ENCODE measurements around the gene PEX16.

Gene PEX16

GRCh38 chr11:45899086-45899447, 18.6 kb downstream of the PEX16 start:
- DNase-seq (ENCODE audit: low read depth in 2 of 2), result no peak

GRCh38 chr11:45897556-45897955, 20.1 kb downstream of the PEX16 start:
- DNase-seq (ENCODE audit: low read depth in 2 of 2), result no peak

GRCh38 chr11:45896422-45896984, 21.2 kb downstream of the PEX16 start:
- no peak for DNase-seq (ENCODE audit: low read depth in 2 of 2)

GRCh38 chr11:45895553-45896259, 22.0 kb downstream of the PEX16 start:
- no peak for DNase-seq (ENCODE audit: low read depth in 2 of 2)

GRCh38 chr11:45894555-45895247, 23.0 kb downstream of the PEX16 start:
- DNase-seq (ENCODE audit: low read depth in 2 of 2), result no peak

- DNase-seq (ENCODE audit: low read depth in 2 of 2), result no peak
Measured at GRCh38 chr11:45892856-45893255, 24.8 kb downstream of the PEX16 start.

GRCh38 chr11:45890886-45891550, 26.7 kb downstream of the PEX16 start:
- no peak for DNase-seq (ENCODE audit: low read depth in 2 of 2)

- no peak for DNase-seq (ENCODE audit: low read depth in 2 of 2)
Measured at GRCh38 chr11:45889966-45890365, 27.7 kb downstream of the PEX16 start.

GRCh38 chr11:45889555-45889954, 28.1 kb downstream of the PEX16 start:
- DNase-seq (ENCODE audit: low read depth in 2 of 2), result no peak

GRCh38 chr11:45887587-45887986, 30.1 kb downstream of the PEX16 start:
- no peak for DNase-seq (ENCODE audit: low read depth in 2 of 2)

- no peak for DNase-seq (ENCODE audit: low read depth in 2 of 2)
Measured at GRCh38 chr11:45886816-45887520, 30.7 kb downstream of the PEX16 start.

- DNase-seq (ENCODE audit: low read depth in 2 of 2), result no peak
Measured at GRCh38 chr11:45885921-45886721, 31.6 kb downstream of the PEX16 start.

- no peak for DNase-seq (ENCODE audit: low read depth in 2 of 2)
Measured at GRCh38 chr11:45885274-45885920, 32.3 kb downstream of the PEX16 start, which contains the start of gene MAPK8IP1. Gene MAPK8IP1 (plus strand): TSS chr11:45885651. CDS start chr11:45885821, 170 bp downstream.

GRCh38 chr11:45884596-45885185, 33.0 kb downstream of the PEX16 start:
- no peak for DNase-seq (ENCODE audit: low read depth in 2 of 2)

GRCh38 chr11:45881708-45882368, 35.8 kb downstream of the PEX16 start:
- DNase-seq (ENCODE audit: low read depth in 2 of 2), result no peak

- no peak for DNase-seq (ENCODE audit: low read depth in 2 of 2)
Measured at GRCh38 chr11:45880772-45881570, 36.7 kb downstream of the PEX16 start.

GRCh38 chr11:45879803-45880686, 37.6 kb downstream of the PEX16 start:
- DNase-seq (ENCODE audit: low read depth in 2 of 2), result no peak

- DNase-seq (ENCODE audit: low read depth in 2 of 2), result no peak
Measured at GRCh38 chr11:45877845-45878244, 39.8 kb downstream of the PEX16 start.

All from fibroblast of skin of left quadriceps (primary cell).